H4 (cell line): ENCODE data around the gene COL15A1. TPM values are rescaled to one million over a fixed set of nuclear protein-coding genes. Genes with fewer than 3 reads are reported as not detected.
A peak's percentile ranks its signal among the peaks of the same experiment; 100 is the strongest.

Experiments
- DNase-seq: peaks from one replicate; pipeline ENCODE4 v3.0.0-alpha.2; 2015; ENCODE audit warnings: low spot score
- total RNA-seq: library from RNA; depleted of rRNA; stranded (reverse); fragments of >200 nt; shearing (Covaris generic); gene quantifications from 2 replicates; pipeline ENCODE4 v1.2.3, GENCODE V29; 2014

Gene COL15A1
- total RNA-seq, 1 experiment from 2014 or later, result 1.8 TPM

GRCh38 chr9:99037769-99038483 is 94.2 kb downstream of the COL15A1 start:
- DNase-seq, result no peak

GRCh38 chr9:99038484-99038820 is 94.7 kb downstream of the COL15A1 start:
- no peak for DNase-seq

DNA sequence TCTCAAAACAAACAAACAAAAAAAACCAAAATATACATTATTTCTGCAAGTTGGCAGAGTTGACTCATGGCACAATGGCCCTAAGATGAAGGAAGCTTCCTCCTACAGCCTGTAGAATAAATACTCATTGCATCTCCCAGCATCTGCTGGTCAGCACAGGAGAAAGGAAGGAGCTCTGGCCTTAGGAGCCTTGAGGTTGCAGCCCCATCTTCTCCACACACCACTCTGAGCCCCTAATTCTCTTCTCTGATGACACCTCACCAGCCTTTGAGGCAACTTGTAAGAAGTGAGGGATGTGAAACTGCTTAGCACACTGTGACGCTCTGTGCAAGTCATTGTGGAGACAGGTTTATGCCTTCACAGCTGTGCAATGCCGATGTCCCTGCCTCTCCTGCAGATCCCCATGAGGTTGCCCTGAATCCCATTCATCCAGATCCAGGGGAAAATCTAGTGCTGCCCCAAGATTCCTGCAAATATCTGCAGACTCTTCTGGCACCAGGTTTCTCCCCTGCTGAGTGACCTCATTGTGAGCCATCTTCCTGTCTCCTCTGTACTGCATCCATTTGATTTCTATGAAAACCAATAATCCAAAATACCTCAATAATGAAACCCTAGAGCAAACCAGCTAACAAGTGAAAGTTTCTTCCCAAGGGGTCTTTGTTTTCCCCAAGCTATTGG is 95.9 kb downstream of the COL15A1 start:
- no peak for DNase-seq

GRCh38 chr9:99040251-99040900 is 96.7 kb downstream of the COL15A1 start:
- no peak for DNase-seq

- DNase-seq, result peak; percentile 71
Measured at GRCh38 chr9:99040911-99041582, 97.3 kb downstream of the COL15A1 start.

DNA sequence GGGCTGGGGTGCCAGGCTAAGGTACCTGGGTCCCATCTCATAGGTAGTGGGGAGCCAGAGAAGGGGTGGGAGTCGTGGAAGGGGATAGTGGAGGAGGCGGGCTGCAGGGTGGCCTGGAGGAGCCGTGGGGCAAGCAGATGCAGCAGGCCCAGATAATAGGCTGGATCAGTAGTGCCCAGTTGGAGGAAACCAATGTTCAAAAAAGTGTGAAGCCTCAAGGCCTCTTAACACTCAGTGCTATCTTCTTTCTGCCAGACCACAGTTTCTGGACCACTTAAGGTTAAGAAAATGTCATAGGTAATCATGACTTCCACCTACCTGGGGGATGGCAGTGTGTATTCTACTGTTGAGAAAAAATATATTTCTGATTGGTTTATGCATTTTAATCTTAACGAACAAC is 97.9 kb downstream of the COL15A1 start:
- no peak for DNase-seq

- DNase-seq, result no peak
Measured at GRCh38 chr9:99042620-99043019, 98.9 kb downstream of the COL15A1 start.

DNA sequence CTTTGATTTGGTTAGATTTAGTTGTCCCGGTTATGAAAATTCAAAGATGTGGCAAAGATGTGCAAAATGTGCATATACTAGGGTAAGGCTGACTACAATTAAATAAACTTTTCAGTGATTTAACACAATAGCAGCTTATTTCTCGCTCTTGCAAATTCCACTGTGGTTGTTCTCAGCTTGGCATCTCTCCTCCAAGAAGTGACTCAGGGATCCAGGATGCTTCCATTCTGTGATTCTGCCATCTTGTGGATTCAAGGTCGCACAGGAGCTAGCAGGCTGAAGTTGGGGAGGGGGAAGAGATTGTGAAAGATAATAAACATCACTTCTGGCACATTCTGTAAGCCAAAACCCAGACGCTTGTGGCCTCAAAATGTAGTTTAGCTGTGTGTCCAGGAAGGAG is 101.1 kb downstream of the COL15A1 start:
- DNase-seq, result no peak

DNA sequence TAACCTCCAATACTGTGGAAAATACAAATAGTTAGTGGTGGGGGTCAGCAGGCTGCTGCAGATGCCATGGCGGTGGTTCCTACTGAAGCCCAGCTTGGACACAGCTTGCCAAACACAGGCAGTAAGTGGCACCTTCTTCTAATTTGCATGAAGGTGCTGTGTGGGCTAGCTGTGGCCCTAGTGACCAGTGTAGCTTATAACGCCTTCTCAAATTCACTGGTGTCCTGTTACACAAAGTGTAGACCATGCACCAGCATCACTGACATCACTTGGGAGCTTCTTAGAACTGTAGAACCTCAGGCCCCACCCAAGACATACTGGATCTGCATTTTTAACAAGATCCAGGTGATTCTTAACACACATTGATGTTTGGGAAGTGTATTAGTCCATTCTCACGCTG is 102.4 kb downstream of the COL15A1 start:
- no peak for DNase-seq

- no peak for DNase-seq
Measured at GRCh38 chr9:99046542-99047071, 102.9 kb downstream of the COL15A1 start.

GRCh38 chr9:99049228-99049627 is 105.5 kb downstream of the COL15A1 start:
- no peak for DNase-seq

DNA sequence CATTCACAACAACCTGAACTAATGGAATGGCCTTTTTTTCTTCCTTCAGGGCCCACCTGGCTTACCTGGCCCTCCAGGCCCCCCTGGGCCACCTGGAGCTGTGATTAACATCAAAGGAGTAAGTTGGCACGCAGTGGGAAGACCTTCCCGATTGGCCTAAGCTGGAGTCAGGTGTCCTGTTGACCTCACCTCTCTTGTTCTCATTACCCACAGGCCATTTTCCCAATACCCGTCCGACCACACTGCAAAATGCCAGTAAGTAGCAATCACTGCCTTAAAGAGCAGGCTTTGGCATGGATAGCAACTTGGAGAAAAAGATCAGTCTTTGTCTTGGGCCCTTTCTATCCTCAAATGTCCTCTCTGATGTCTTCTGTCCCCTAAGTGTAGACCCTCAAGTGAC is 105.9 kb downstream of the COL15A1 start:
- no peak for DNase-seq

DNA sequence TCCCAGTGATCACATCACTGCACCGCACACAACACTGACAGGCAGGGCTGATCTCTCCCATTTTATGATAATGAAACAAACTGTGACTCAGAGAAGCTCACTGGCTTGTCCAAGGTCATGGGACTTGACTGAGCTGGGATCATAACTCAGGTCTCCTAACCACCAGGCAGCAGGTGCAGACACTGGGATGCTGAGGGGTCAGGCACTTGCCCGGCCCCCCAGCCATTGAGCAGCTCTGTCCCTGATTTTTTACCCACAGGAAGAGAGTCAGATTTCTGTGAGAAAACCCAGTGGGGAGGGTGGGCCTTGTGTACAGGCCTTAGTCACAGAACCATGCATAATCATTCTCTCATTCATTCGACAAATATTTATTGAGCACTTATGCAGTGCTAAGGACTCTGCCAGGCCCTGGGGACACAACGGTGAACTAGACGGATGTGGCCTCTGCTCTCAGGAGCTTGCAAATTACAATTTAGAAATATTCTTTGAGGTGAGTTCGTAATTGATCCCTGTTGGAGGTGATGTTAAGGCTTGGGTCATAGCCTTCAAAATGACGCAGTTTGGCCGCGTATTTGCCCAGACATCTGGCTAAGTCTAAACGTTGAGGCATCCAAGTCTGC is 106.7 kb downstream of the COL15A1 start:
- peak; percentile 26 for DNase-seq

DNA sequence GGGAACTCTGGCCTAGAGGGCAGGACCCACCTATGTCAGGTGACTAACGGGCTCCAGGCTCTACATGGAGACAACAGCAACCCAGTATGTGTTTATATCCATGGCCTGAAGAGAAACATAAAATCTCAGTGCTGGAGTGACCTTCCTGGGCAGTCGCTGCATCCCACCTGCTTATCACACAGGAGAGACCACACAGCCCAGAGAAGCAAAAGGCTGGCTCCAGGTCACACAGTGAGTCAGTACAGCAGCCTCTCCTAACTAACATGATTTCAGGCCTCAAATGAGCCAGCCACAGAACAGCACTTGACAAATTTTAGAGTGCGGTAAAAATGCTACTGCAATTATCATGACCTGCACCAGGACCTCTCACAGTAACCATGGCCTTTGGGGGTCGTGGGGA is 107.2 kb downstream of the COL15A1 start:
- DNase-seq, result no peak

GRCh38 chr9:99051406-99051805 is 107.7 kb downstream of the COL15A1 start:
- no peak for DNase-seq

DNA sequence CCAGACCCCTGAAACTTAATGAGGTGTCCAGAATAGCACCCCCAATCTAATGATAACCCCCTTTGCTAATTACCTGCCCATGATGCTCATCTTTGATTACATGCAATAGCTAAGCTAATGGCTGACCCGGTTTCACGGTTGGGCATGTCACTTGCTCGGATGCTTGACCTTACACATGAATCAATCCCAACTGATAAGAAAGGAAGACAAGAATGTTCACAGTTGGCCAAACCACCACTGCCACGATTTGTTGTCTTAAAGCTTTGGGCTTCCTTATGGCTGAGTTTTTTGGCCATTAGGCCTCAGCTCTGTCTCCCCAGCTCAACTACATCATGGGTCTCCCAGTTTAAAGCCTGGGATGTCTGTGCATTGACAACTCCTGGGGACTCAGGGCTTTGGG is 108.1 kb downstream of the COL15A1 start:
- no peak for DNase-seq

DNA sequence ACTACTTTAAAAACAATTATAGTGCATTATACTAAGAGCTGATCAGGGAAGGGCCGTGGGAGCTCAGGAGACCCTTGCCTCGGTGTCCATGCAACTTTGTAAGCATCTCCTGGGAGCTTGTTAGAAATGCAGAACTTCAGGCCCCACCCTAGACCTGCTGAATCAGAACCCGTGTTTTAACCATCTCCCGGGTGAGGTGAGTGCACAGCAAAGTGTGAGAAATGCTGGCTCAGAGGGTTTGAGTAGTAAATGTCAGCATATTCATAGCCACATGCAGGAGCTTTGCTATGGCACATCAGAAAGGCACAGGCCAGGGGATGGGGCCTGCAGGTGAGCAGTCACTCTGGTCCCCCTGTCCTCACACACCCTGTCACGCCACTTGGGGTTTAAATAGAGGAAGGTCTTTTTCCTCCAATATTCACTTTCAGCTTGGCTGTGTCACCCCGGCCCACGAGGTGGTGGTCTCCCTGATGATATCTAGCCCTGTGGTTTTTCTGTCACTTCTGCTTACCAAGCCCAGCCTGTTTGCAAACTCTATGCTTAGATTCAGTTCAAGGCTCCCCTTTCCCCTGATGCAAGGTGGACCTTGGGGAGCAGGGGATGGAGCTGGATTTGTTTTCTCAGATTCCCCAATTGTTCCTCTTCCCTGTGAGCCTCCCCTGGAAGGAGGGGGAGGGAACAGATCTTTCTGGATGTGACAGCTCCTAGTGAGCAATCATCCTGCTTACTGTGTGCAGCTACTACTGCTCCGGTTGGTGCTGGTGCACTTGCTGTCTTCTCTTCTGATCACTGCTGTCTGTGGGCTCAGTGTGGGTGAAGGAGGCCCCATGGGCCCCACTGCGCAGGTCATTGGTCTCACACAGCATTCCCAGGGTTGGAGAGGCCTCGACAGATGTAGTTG is 109.4 kb downstream of the COL15A1 start:
- no peak for DNase-seq

DNA sequence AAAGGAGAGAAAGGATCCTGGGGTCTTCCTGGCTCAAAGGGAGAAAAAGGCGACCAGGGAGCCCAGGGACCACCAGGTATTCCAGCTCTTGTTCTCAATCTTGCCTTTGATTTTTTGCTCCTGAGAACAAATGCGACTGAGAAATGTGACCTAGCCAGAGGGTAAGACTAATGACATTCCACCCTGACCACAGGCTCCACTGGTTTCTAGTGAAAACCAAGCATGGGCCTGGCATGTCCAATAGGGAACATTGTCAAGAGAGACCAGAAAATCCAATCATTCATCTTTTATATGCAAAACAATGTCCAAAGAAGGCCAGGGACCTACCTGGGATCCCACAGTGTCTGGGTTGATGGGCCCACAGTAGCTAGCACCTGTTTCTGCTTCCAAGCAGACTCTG is 110.9 kb downstream of the COL15A1 start:
- DNase-seq, result peak; percentile 39

DNA sequence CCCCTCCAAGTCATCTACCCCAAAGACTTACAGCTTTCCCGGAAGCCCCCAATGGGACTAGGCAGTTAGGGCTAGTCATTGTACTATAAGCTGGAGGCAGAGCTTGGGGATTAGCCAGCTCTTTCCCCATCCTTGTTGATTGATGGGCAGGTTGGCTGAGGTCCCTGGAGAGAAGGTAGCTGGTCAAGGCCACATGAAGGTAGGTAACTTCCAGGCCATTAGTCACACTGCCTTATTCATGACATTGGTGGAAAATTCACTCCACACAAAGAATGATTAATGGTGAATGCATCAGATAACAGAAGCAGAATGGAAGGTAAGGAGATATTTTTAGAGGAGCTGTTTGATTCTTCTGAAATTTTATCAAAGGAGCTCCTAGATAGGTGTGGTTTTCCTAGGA is 111.7 kb downstream of the COL15A1 start:
- no peak for DNase-seq

DNA sequence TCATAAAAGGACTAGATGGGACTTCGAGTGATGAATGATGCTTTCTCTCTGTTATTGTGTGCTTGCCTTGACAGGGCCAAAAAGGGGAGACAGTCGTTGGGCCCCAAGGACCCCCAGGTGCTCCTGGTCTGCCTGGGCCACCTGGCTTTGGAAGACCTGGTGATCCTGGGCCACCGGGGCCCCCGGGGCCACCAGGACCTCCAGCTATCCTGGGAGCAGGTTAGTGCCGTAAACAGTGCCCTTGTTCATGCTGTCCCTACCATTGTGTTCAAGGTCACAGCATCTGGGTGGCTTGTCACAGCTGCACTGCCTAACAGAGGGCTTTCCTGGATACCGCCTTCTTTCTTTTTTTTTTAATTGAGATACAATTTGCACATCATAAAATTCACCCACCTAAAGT is 112.5 kb downstream of the COL15A1 start:
- DNase-seq, result no peak
